Measurements from ENCODE around the gene NOPCHAP1.

Gene NOPCHAP1

DNA sequence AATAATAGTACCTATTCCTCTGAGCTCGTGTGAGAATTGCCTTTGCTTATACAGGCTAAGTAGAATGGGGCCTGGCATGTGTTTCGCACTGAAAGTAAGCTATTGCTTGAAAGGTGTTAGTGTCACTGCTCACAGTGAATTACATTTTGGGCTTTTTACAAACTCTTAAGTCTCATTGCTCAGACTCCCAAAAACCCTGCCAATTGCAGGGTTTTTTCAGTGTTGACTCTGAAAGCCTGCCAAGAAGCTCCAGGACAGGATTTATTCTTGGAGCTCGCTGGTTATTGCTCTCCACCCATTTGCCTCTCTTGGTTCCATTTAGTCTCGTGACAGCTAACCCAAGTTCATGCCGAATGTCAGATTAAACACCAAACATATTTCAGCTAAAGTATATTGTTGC, 39.8 kb downstream of the NOPCHAP1 start:
- FAIRE-seq: no peak

DNA sequence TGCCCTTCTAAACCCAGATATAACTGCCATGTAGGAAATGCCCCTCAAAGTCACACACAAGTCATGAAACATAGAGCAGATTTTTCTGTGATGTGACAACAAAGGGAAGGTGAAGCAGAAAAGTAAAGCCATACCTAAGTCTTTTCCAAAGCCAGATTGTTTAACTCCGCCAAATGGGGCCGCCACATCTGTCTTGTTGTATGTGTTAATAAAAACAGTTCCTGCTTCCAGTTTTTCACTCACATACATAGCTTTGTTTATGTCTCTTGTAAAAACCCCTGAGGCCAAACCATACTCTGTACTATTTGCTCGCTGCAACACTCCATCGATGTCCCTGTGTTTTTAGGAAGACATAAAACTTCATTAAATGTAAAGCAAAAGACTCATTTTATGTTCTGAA, 40.3 kb downstream of the NOPCHAP1 start:
- no peak for FAIRE-seq

DNA sequence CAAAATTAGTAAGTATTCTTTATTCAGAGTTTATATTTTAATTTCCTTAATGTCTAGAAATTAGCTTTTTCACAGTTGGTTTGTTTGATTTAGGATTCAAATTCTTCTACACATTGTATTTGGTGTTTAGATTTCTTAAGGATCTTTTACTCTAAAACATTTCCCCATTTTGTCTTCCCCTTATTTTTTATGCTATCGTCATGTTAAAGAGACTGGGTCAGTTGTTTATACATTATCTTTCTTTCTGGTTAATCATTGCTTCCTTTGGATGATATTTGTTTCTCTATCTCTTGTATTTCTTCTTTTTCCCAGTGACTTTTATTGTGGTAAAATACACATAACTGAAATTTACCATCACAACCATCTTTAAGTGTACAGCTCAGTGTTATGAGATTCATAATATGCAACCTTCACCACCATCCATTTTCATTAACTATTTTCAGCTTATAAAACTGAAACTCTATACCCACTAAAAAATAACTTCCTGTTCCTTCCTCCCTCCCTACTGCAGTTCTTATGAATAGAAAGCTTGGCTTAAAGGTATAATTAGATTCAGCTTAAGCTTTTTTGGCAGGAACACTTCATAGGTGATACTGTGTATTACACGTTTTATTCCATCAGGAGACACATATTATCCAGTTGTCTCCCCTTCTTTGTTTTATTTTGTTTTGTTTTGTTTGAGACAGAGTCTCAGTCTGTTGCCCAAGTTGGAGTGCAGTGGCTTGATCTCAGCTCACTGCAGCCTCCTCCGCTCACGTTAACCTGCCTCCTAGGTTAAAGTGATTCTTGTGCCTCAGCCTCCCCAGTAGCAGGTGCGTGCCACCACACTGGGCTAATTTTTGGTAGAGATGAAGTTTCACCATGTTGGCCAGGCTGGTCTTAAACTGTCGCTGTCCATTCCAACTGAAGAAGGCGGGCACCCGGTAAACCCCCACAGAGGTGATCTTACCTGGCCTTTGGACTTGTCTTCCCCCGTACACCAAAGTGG, 45.0 kb downstream of the NOPCHAP1 start:
- no peak for FAIRE-seq

DNA sequence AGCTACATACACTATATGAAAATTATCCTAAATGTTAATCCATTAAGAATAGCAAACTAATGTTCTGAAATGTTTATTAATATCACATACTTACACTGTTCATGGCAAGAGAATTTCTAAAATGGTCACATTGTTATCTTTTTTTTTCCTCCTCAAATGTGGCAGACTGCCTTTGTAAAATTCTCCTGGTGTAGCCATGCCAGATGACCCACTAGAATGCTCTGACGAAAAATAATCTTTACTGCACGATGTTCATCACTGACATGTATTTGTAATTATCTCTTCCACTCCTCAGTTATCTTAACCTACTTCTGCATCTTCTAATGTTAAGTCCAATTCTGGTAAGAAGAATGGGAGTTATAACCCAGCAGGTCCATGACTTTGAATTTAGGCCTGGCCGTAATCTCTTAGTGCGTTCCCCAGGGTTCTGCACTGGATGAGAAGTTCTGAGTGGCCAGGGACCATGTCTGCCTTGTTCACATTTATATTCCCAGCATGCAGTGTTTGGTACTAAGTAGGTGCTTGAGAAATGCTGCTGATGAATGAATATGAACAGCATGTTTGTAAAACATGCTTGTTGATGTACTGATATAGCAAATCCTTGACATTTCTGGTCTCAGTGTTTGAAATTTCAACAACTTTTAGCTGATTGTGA, 46.7 kb downstream of the NOPCHAP1 start:
- no peak for FAIRE-seq

DNA sequence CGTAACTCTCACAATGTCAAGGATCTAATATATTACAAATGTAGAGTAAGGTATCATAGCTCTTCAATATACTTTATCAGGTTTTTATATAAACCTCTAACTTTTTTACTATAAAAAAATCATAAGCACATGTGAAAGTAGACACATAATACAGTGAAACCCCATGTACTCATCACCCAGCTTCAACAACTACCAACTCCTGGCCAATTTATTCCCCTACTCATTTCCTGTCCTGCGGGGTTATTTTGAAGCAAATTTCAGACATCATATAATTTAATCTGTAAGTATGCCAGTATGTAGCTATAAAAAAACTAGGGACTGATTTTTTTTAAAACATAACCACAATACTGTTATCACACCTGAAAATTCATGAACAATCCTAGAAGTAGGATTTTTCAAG, 47.7 kb downstream of the NOPCHAP1 start:
- FAIRE-seq: no peak
